ENCODE measurements around the gene N4BP3.

Gene N4BP3

GRCh38 chr5:178114325-178115135 lies 1.2 kb downstream of the N4BP3 start:
- no peak for DNase-seq (ENCODE audit: low read depth in 2 of 2)
- peak overlapping the region in 1 of 2 donors; percentile 37 for H3K4me3 ChIP-seq (replicated peaks in 1 of 2; ENCODE audit: low read depth in 2 of 2, low read length in 2 of 2)

GRCh38 chr5:178115136-178115813 lies 1.9 kb downstream of the N4BP3 start:
- no peak for TF ChIP-seq CTCF (IDR thresholded peaks at IDR 0.05; ENCODE audit: low read depth, low read length)
- no peak overlapping the region for H3K4me3 ChIP-seq (replicated peaks in 1 of 2; ENCODE audit: low read depth in 2 of 2, low read length in 2 of 2)
- no peak for DNase-seq (ENCODE audit: low read depth in 2 of 2)

More at GRCh38 chr5:178114325-178115135, 1.2 kb downstream of the N4BP3 start:
- no peak for TF ChIP-seq CTCF (IDR thresholded peaks at IDR 0.05; ENCODE audit: low read depth, low read length)

GRCh38 chr5:178115814-178116142 lies 2.4 kb downstream of the N4BP3 start:
- DNase-seq (ENCODE audit: low read depth in 2 of 2): no peak
- H3K4me3 ChIP-seq (replicated peaks in 1 of 2; ENCODE audit: low read depth in 2 of 2, low read length in 2 of 2): no peak overlapping the region
- TF ChIP-seq CTCF (IDR thresholded peaks at IDR 0.05; ENCODE audit: low read depth, low read length): no peak

DNA sequence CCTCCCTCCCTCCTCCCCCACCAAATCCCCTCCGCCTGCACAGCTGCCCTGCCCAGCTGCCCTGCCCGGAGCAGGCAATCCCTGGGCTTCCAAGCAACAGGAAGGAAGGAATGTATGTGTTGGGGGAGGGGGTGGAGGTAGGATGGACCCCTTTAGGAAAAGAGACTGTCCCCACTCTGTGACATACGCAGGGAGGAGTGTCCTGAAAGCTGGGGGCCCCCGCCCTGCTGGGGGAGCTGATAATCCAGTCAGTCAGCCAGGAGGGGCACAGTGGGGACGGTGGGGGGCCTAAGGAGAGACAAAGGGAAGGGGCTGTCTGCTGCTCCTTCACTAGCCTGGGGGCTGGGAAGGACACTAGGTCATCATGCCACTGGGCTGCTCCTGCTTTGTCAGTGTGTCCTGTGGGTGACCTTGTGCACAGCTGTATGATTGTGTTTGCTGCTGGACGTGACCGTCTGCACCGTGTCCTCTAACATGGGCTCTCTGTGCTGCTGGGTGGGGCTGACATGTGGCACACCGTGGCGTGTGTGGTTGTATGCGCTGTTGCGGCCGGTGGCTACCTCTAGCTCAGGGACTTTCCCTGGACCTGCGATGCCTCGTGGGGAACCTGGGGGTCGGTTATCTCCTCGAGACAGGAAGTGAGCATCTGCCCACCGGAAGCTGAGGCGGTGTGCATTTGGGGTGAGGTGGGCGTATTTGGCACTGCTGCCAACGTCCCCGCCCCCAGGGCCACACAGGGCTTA lies 3.0 kb downstream of the N4BP3 start:
- H3K4me3 ChIP-seq (replicated peaks in 1 of 2; ENCODE audit: low read depth in 2 of 2, low read length in 2 of 2): no peak overlapping the region

DNA sequence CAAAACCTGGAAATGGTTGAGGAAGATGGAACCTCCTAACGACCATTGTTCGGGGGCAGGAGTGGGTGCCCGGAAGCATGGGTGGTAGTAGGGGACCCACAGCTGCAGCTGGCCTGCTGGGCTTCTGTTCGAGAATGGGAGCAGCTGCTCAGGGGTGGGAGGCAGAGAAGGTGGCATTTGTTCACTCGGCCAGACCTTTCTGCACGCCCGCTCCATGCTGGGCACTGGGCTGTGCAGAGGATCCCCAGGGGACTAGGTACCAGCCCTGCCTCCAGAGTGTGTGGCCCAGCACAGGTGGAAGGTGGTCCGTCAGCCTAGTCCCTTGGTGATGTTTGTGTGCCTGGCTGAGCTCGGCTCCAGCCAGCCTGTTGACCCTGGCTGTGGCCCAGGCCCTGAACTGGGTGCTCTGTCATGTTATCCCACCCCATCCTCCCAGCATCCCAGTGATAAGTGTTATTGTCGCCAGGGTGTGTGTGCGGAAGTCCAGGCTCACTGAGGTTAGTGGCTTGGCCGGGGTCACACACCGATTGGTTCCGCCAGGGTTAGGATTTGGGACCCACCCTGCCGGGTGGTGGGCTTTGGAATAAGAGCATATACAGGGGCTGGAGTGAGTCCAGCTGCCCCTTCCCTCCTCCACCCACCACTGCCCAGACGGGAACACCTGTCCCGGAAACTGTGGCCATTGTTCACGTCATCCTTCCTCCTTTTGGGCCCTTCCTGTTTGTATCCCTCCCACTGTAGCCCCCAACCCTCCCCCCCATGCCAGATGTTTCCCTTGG lies 4.8 kb downstream of the N4BP3 start:
- H3K4me3 ChIP-seq (replicated peaks in 1 of 2; ENCODE audit: low read depth in 2 of 2, low read length in 2 of 2): no peak overlapping the region
- no peak for DNase-seq (ENCODE audit: low read depth in 2 of 2)
- TF ChIP-seq CTCF (IDR thresholded peaks at IDR 0.05; ENCODE audit: low read depth, low read length): no peak

More for the DNA sequence above, 3.0 kb downstream of the N4BP3 start:
- TF ChIP-seq CTCF (IDR thresholded peaks at IDR 0.05; ENCODE audit: low read depth, low read length): no peak
- DNase-seq (ENCODE audit: low read depth in 2 of 2): no peak

GRCh38 chr5:178119915-178120606 lies 6.7 kb downstream of the N4BP3 start:
- DNase-seq (ENCODE audit: low read depth in 2 of 2): no peak
- H3K4me3 ChIP-seq (replicated peaks in 1 of 2; ENCODE audit: low read depth in 2 of 2, low read length in 2 of 2): no peak overlapping the region
- no peak for TF ChIP-seq CTCF (IDR thresholded peaks at IDR 0.05; ENCODE audit: low read depth, low read length)

Measured in cardiac fibroblast (primary cell).